Muscle of leg (tissue), 11 donors: ENCODE results near the gene GAL3ST3. TPM values are rescaled to one million over a fixed set of nuclear protein-coding genes. Genes with fewer than 3 reads are reported as not detected.

Experiments
- DNase-seq: peaks from one replicate; pipeline ENCODE4 v3.0.0; 2013
- H3K27ac ChIP-seq: one replicate; pipeline ENCODE4 v1.5.1; 2013; ENCODE audit warnings: mild to moderate bottlenecking, low read length, control low read depth
- H3K27me3 ChIP-seq: one replicate; pipeline ENCODE4 v1.6.1; 2013; ENCODE audit warnings: low read length; ENCODE audit not compliant: control insufficient read depth, insufficient read depth
- H3K36me3 ChIP-seq: one replicate; pipeline ENCODE4 v1.6.1; 2013; ENCODE audit warnings: low read length; ENCODE audit not compliant: control insufficient read depth, insufficient read depth
- H3K4me1 ChIP-seq: one replicate; pipeline ENCODE4 v1.6.1; 2013; ENCODE audit warnings: low read length; ENCODE audit not compliant: control insufficient read depth, insufficient read depth
- H3K4me3 ChIP-seq: one replicate; pipeline ENCODE4 v1.5.1; 2013; ENCODE audit warnings: low read length, control low read depth
- H3K9me3 ChIP-seq: replicated peaks from 2 replicates; pipeline ENCODE4 v1.6.1; 2013; ENCODE audit warnings: low read depth, low read length; ENCODE audit not compliant: control insufficient read depth
- WGBS: methylation state at CpG from one replicate; pipeline ENCODE4 v1.1.5; 2013; ENCODE audit warnings: missing lambda C conversion rate; ENCODE audit not compliant: insufficient coverage; 5-methylcytosine and 5-hydroxymethylcytosine counted together
- polyA plus RNA-seq, 8 donors: library from polyadenylated mRNA; unstranded; fragments of 120-200 nt; gene quantifications; one replicate each; pipeline versions ENCODE4 v1.2.1 to v1.2.3, GENCODE V29; 2013; ENCODE audit warnings: inconsistent platforms in 1 of 8, low replicate concordance in 1 of 8; ENCODE audit not compliant: insufficient read length in 8 of 8, insufficient read depth in 1 of 8
- total RNA-seq: library from RNA; stranded (reverse); fragments of 120-200 nt; gene quantifications from one replicate; pipeline ENCODE4 v1.2.4, GENCODE V29; 2013

GAL3ST3 gene
- total and polyA plus RNA-seq, 9 donors: 0.22 to 1.7 (median 0.89) TPM

- Histone ChIP-seq H3K27me3 (peaks cover 41% of the 10 kb centered on the region), H3K9me3 (no peaks in the 10 kb centered on the region), H3K4me1 (peaks cover 6% of the 10 kb centered on the region), H3K4me3 (no peak overlapping the region), H3K27ac (no peak overlapping the region), H3K36me3 (peaks cover 21% of the 10 kb centered on the region)
- WGBS: 100% methylated on average over 1 of the region's 2 CpGs
- no peak for DNase-seq
Observed at GRCh38 chr11:66008095-66008467, 40.9 kb downstream of the GAL3ST3 start.

GRCh38 chr11:66007201-66007634, 41.7 kb downstream of the GAL3ST3 start:
- no peak overlapping the region for H3K4me3 ChIP-seq
- 65% methylated on average over 2 of the region's 5 CpGs for WGBS
- H3K36me3 ChIP-seq: peaks cover 21% of the 10 kb centered on the region
- peaks cover 32% of the 10 kb centered on the region for H3K27me3 ChIP-seq
- no peak overlapping the region for H3K27ac ChIP-seq
- no peak for DNase-seq
- peaks cover 10% of the 10 kb centered on the region for H3K4me1 ChIP-seq
- no peaks in the 10 kb centered on the region for H3K9me3 ChIP-seq

- H3K27ac ChIP-seq: no peak overlapping the region
- no peak overlapping the region for H3K4me3 ChIP-seq
- peaks cover 28% of the 10 kb centered on the region for H3K27me3 ChIP-seq
- H3K9me3 ChIP-seq: no peaks in the 10 kb centered on the region
- peaks cover 10% of the 10 kb centered on the region for H3K4me1 ChIP-seq
- 66% methylated on average over 3 of the region's 4 CpGs for WGBS
- H3K36me3 ChIP-seq: peaks cover 21% of the 10 kb centered on the region
- DNase-seq: no peak
Observed at GRCh38 chr11:66006891-66007176, 42.1 kb downstream of the GAL3ST3 start.

- peaks cover 11% of the 10 kb centered on the region for H3K4me1 ChIP-seq
Observed at GRCh38 chr11:66006134-66006890, 42.6 kb downstream of the GAL3ST3 start.

GRCh38 chr11:66004186-66004585, 44.8 kb downstream of the GAL3ST3 start:
- Histone ChIP-seq H3K36me3 (peaks cover 34% of the 10 kb centered on the region), H3K4me1 (peaks cover 18% of the 10 kb centered on the region), H3K9me3 (no peaks in the 10 kb centered on the region), H3K27me3 (peaks cover 4% of the 10 kb centered on the region), H3K4me3 (no peak overlapping the region), H3K27ac (no peak overlapping the region)
- DNase-seq: no peak
- WGBS: 90% methylated on average over 2 of the region's 4 CpGs

More at GRCh38 chr11:66006134-66006890, 42.6 kb downstream of the GAL3ST3 start:
- H3K4me3 ChIP-seq: no peak overlapping the region
- peaks cover 23% of the 10 kb centered on the region for H3K27me3 ChIP-seq
- no peak for DNase-seq
- H3K36me3 ChIP-seq: peaks cover 21% of the 10 kb centered on the region
- no peaks in the 10 kb centered on the region for H3K9me3 ChIP-seq
- H3K27ac ChIP-seq: no peak overlapping the region
- 77% methylated on average over 11 of the region's 13 CpGs for WGBS

GRCh38 chr11:66003291-66003690, 45.7 kb downstream of the GAL3ST3 start:
- Histone ChIP-seq H3K27ac (peak overlapping the region; percentile 99), H3K9me3 (no peaks in the 10 kb centered on the region), H3K36me3 (peaks cover 42% of the 10 kb centered on the region), H3K4me1 (peaks cover 18% of the 10 kb centered on the region), H3K4me3 (peak overlapping the region; percentile 88), H3K27me3 (no peaks in the 10 kb centered on the region)
- DNase-seq: no peak
- 83% methylated on average over 5 of the region's 6 CpGs for WGBS

- Histone ChIP-seq H3K27me3 (no peaks in the 10 kb centered on the region), H3K36me3 (peaks cover 48% of the 10 kb centered on the region), H3K9me3 (no peaks in the 10 kb centered on the region), H3K4me1 (peaks cover 18% of the 10 kb centered on the region), H3K27ac (peak overlapping the region; percentile 99), H3K4me3 (peak overlapping the region; percentile 88)
- WGBS: under 1% methylated on average over 36 of the region's 40 CpGs
- peak; percentile 65 for DNase-seq
Observed at GRCh38 chr11:66002648-66003225, 46.2 kb downstream of the GAL3ST3 start.

GRCh38 chr11:66001942-66002647, 46.9 kb downstream of the GAL3ST3 start, which contains the start of the genes BANF1 and EIF1AD:
BANF1 (plus strand) TSS chr11:66002503; CDS start chr11:66003251, 748 bp downstream.
EIF1AD (minus strand) TSS chr11:66002157; CDS start chr11:66000389, 1,768 bp downstream.
- DNase-seq: peak; percentile 99
- no peaks in the 10 kb centered on the region for H3K27me3 ChIP-seq
- H3K4me3 ChIP-seq: peak within 1 kb of the TSS; percentile 88
- H3K9me3 ChIP-seq: no peaks in the 10 kb centered on the region
- H3K4me1 ChIP-seq: peaks cover 18% of the 10 kb centered on the region
- peak within 1 kb of the TSS; percentile 99 for H3K27ac ChIP-seq
- under 1% methylated on average over 55 of the region's 55 CpGs for WGBS
- peaks cover 53% of the 10 kb centered on the region for H3K36me3 ChIP-seq

- H3K4me3 ChIP-seq: no peak overlapping the region
- peaks cover 8% of the 10 kb centered on the region for H3K4me1 ChIP-seq
- WGBS: 92% methylated on average over 2 of the region's 2 CpGs
- H3K36me3 ChIP-seq: peaks cover 36% of the 10 kb centered on the region
- H3K27me3 ChIP-seq: no peaks in the 10 kb centered on the region
- no peak overlapping the region for H3K27ac ChIP-seq
- no peaks in the 10 kb centered on the region for H3K9me3 ChIP-seq
- no peak for DNase-seq
Observed at GRCh38 chr11:65997286-65997685, 51.7 kb downstream of the GAL3ST3 start.

- peaks cover 10% of the 10 kb centered on the region for H3K36me3 ChIP-seq
- no peak overlapping the region for H3K27ac ChIP-seq
- H3K9me3 ChIP-seq: no peaks in the 10 kb centered on the region
- 88% methylated on average over 2 of the region's 5 CpGs for WGBS
- H3K27me3 ChIP-seq: no peaks in the 10 kb centered on the region
- H3K4me1 ChIP-seq: no peaks in the 10 kb centered on the region
- no peak overlapping the region for H3K4me3 ChIP-seq
- no peak for DNase-seq
Observed at GRCh38 chr11:65992056-65992455, 56.9 kb downstream of the GAL3ST3 start.
